Measurements from ENCODE around the gene DPH1. TPM values are rescaled to one million over a fixed set of nuclear protein-coding genes. Genes with fewer than 3 reads are reported as not detected.

The DPH1 gene
- polyA plus RNA-seq, 2 of the 4 experiments (the other 2 are of a cell fraction): 25.5 to 33.6 TPM

DNA sequence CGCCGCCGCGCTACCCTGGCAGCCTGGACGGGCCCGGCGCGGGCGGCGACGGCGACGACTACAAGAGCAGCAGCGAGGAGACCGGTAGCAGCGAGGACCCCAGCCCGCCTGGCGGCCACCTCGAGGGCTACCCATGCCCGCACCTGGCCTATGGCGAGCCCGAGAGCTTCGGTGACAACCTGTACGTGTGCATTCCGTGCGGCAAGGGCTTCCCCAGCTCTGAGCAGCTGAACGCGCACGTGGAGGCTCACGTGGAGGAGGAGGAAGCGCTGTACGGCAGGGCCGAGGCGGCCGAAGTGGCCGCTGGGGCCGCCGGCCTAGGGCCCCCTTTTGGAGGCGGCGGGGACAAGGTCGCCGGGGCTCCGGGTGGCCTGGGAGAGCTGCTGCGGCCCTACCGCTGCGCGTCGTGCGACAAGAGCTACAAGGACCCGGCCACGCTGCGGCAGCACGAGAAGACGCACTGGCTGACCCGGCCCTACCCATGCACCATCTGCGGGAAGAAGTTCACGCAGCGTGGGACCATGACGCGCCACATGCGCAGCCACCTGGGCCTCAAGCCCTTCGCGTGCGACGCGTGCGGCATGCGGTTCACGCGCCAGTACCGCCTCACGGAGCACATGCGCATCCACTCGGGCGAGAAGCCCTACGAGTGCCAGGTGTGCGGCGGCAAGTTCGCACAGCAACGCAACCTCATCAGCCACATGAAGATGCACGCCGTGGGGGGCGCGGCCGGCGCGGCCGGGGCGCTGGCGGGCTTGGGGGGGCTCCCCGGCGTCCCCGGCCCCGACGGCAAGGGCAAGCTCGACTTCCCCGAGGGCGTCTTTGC lies 28.0 kb downstream of the DPH1 start:
- no peak overlapping the region for H3K27ac ChIP-seq
- FAIRE-seq: no peak

DNA sequence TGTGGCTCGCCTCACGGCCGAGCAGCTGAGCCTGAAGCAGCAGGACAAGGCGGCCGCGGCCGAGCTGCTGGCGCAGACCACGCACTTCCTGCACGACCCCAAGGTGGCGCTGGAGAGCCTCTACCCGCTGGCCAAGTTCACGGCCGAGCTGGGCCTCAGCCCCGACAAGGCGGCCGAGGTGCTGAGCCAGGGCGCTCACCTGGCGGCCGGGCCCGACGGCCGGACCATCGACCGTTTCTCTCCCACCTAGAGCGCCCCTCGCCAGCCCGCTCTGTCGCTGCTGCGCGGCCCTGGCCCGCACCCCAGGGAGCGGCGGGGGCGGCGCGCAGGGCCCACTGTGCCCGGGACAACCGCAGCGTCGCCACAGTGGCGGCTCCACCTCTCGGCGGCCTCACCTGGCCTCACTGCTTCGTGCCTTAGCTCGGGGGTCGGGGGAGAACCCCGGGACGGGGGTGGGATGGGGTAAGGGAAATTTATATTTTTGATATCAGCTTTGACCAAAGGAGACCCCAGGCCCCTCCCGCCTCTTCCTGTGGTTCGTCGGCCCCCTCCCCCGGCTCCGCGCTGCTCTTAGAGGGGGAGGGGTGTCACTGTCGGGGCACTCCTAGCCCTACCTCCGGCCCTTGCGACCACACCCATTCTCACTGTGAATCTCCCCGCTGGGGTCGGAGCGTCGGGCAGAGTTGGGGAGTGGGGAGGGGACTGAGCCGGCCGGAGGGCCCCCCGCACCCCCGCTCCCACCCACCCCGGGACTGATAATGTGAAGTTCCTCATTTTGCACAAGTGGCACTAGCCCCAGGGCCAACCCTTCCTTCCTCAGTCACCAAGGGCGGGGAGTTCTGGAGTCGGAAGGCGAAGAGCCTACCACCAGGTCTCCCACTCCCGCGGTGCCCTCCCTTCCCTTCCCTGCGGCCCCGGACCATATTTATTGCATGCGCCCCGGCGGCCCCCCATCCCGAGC lies 28.9 kb downstream of the DPH1 start:
- Histone ChIP-seq H3K4me1 (0 out of 3 replicates have a peak, but pooled peaks cover 5% of the 10 kb centered on the region), H3K27ac (peak overlapping the region in 1 of 2 experiments; percentile 29; a peak in 1 of 6 replicates), H3K4me3 (no peak overlapping the region), H3K4me2 (no peak overlapping the region), H3K9me3 (no peaks in the 10 kb centered on the region)
- POLR2A ChIA-PET: interaction anchor here (0.6 to 1.4 kb wide), 3 partner anchors 173 to 245 kb away, joined by 3 to 5 read pairs (median 4); partner anchors contain the start of genes SMG6 and SRR
- DNase-seq (ENCODE audit: low read depth in 1 of 2, low spot score in 1 of 2) (peak; percentile 79 to 80), ATAC-seq (peak; percentile 11 to 38; a peak in 3 of 6 replicates), FAIRE-seq (no peak)
- CTCF ChIA-PET: interaction anchor here (0.6 to 9.1 kb wide), 58 partner anchors 11 to 302 kb away, joined by 3 to 492 read pairs (median 5); partner anchors contain the start of genes OVCA2 and RTN4RL1
- 76% methylated on average over 40 of the region's 78 CpGs for WGBS (ENCODE audit: missing lambda C conversion rate)
- TF ChIP-seq ZFP36 (IDR thresholded peaks at IDR 0.05; ENCODE audit: borderline replicate concordance, partially characterized antibody) (no peak), FOXS1 (CRISPR knock-in tag; IDR thresholded peaks at IDR 0.05) (no peak), RNF2 (IDR thresholded peaks at IDR 0.05; ENCODE audit: borderline replicate concordance, low read depth) (no peak), PHF8 (IDR thresholded peaks at IDR 0.05; ENCODE audit: borderline replicate concordance, low read depth) (no peak), GATA3 (IDR thresholded peaks at IDR 0.05; ENCODE audit: borderline replicate concordance) (no peak), ESRRA (IDR thresholded peaks at IDR 0.05; ENCODE audit: borderline replicate concordance, low read length) (no peak), SMC3 (IDR thresholded peaks at IDR 0.05) (peak; percentile 57), NR3C1 (IDR thresholded peaks at IDR 0.05) (no peak), RAD21 (conservative IDR thresholded peaks at IDR 0.05 in 1 of 2, IDR thresholded peaks at IDR 0.05 in 1 of 2) (peak; percentile 62 to 64)
- TF ChIP-seq, protein P1, sequence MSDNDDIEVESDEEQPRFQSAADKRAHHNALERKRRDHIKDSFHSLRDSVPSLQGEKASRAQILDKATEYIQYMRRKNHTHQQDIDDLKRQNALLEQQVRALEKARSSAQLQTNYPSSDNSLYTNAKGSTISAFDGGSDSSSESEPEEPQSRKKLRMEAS (IDR thresholded peaks at IDR 0.05): peak; percentile 16; the same call in 1 of the 2 replicates
- TF ChIP-seq, protein P2, sequence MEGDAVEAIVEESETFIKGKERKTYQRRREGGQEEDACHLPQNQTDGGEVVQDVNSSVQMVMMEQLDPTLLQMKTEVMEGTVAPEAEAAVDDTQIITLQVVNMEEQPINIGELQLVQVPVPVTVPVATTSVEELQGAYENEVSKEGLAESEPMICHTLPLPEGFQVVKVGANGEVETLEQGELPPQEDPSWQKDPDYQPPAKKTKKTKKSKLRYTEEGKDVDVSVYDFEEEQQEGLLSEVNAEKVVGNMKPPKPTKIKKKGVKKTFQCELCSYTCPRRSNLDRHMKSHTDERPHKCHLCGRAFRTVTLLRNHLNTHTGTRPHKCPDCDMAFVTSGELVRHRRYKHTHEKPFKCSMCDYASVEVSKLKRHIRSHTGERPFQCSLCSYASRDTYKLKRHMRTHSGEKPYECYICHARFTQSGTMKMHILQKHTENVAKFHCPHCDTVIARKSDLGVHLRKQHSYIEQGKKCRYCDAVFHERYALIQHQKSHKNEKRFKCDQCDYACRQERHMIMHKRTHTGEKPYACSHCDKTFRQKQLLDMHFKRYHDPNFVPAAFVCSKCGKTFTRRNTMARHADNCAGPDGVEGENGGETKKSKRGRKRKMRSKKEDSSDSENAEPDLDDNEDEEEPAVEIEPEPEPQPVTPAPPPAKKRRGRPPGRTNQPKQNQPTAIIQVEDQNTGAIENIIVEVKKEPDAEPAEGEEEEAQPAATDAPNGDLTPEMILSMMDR (IDR thresholded peaks at IDR 0.05): peak; percentile 75

More for the DNA sequence above, 28.0 kb downstream of the DPH1 start:
- ChIA-PET CTCF (interaction anchor here (0.7 to 9.1 kb wide), 57 partner anchors 12 to 303 kb away, joined by 3 to 492 read pairs (median 5); partner anchors contain the start of genes OVCA2 and RTN4RL1), POLR2A (interaction anchor here (0.6 to 1.4 kb wide), 3 partner anchors 174 to 246 kb away, joined by 3 to 5 read pairs (median 4); partner anchors contain the start of genes SMG6 and SRR)
- H3K4me3 ChIP-seq: no peak overlapping the region
- no peak for TF ChIP-seq MYC (IDR thresholded peaks at IDR 0.05; ENCODE audit: borderline replicate concordance, low read length)
- TF ChIP-seq, protein P3, sequence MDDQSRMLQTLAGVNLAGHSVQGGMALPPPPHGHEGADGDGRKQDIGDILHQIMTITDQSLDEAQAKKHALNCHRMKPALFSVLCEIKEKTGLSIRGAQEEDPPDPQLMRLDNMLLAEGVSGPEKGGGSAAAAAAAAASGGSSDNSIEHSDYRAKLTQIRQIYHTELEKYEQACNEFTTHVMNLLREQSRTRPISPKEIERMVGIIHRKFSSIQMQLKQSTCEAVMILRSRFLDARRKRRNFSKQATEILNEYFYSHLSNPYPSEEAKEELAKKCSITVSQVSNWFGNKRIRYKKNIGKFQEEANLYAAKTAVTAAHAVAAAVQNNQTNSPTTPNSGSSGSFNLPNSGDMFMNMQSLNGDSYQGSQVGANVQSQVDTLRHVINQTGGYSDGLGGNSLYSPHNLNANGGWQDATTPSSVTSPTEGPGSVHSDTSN (IDR thresholded peaks at IDR 0.05): no peak
- TF ChIP-seq CEBPB (IDR thresholded peaks at IDR 0.05): no peak
- TF ChIP-seq KDM5A (IDR thresholded peaks at IDR 0.05): no peak
- H3K4me2 ChIP-seq: no peak overlapping the region
- H3K9me3 ChIP-seq: no peaks in the 10 kb centered on the region
- DNase-seq (ENCODE audit: low read depth in 1 of 2, low spot score in 1 of 2): no peak
- WGBS (ENCODE audit: missing lambda C conversion rate): 79% methylated on average over 84 of the region's 98 CpGs
- ATAC-seq: no peak
- H3K4me1 ChIP-seq: 0 out of 3 replicates have a peak, but pooled peaks cover 5% of the 10 kb centered on the region

All from A549 (cell line).